ENCODE results near the gene LRRC15. TPM values are rescaled to one million over a fixed set of nuclear protein-coding genes. Genes with fewer than 3 reads are reported as not detected.
A peak's percentile ranks its signal among the peaks of the same experiment; 100 is the strongest.

The LRRC15 gene
- total RNA-seq, 1 experiment from 2014 or later: not detected

DNA sequence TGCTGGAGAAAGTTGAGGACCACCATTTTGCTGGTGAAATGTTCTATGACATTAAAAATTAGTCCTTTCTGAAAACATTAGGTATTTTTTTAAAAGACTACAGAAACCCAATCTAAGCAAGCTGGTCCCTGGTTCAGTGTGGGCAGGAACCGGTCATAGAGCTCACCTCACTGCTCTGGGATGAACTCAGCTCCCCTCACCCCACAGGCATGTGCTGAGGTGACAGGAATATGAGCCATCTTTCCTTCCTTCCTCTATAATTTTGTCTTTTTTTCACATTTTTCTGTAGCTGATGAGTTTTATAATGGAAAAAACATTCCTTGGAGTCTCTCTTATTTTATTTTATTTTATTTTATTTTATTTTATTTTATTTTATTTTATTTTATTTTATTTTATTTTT is 8.2 kb upstream of the LRRC15 start:
- H3F3A ChIP-seq (ENCODE audit: insufficient read depth, low read depth): no peaks in the 10 kb centered on the region
- H4K20me1 ChIP-seq (ENCODE audit: insufficient read depth): no peaks in the 10 kb centered on the region
- ChIA-PET CTCF (interaction anchor here (0.7 kb wide), 1 partner anchor 263 kb away, joined by 3 read pairs; no protein-coding TSS in a partner anchor), POLR2A (ENCODE audit: unreplicated experiment) (no interaction called here)
- no TSS peak for BruUV-seq (replicated peaks)
- H3K9me2 ChIP-seq (ENCODE audit: insufficient read depth): no peaks in the 10 kb centered on the region
- H3K4me2 ChIP-seq: no peak overlapping the region
- H3K9me3 ChIP-seq (ENCODE audit: insufficient read depth, low read depth): no peaks in the 10 kb centered on the region
- intact Hi-C loops (cut with micrococcal nuclease; ENCODE audit: unreplicated experiment): no loop called here
- H2AFZ ChIP-seq: no peak overlapping the region
- TF ChIP-seq CTCF (conservative IDR thresholded peaks at IDR 0.05) (no peak), EZH2 (IDR thresholded peaks at IDR 0.05; ENCODE audit: low read depth) (no peak)
- H3K27ac ChIP-seq: no peak overlapping the region
- H3K36me3 ChIP-seq (ENCODE audit: low read depth): no peaks in the 10 kb centered on the region
- peaks cover 29% of the 10 kb centered on the region for H3K27me3 ChIP-seq (ENCODE audit: insufficient read depth, low read depth)
- no peak overlapping the region for H3K4me3 ChIP-seq
- H3K79me2 ChIP-seq (ENCODE audit: low read depth): no peaks in the 10 kb centered on the region
- no peak for DNase-seq
- no peaks in the 10 kb centered on the region for H3K4me1 ChIP-seq (replicated peaks; ENCODE audit: insufficient read depth)

GRCh38 chr3:194376241-194376560 is 6.7 kb upstream of the LRRC15 start:
- CTCF ChIA-PET: no interaction called here
- no peaks in the 10 kb centered on the region for H3F3A ChIP-seq (ENCODE audit: insufficient read depth, low read depth)
- no peaks in the 10 kb centered on the region for H3K9me2 ChIP-seq (ENCODE audit: insufficient read depth)
- no peak overlapping the region for H3K27ac ChIP-seq
- H3K4me1 ChIP-seq (replicated peaks; ENCODE audit: insufficient read depth): no peaks in the 10 kb centered on the region
- no peaks in the 10 kb centered on the region for H3K9me3 ChIP-seq (ENCODE audit: insufficient read depth, low read depth)
- no peak overlapping the region for H3K4me3 ChIP-seq
- no peaks in the 10 kb centered on the region for H4K20me1 ChIP-seq (ENCODE audit: insufficient read depth)
- H3K27me3 ChIP-seq (ENCODE audit: insufficient read depth, low read depth): peaks cover 29% of the 10 kb centered on the region
- TF ChIP-seq CTCF (conservative IDR thresholded peaks at IDR 0.05): no peak
- no peak for TF ChIP-seq EZH2 (IDR thresholded peaks at IDR 0.05; ENCODE audit: low read depth)
- no peak overlapping the region for H3K4me2 ChIP-seq
- no peak overlapping the region for H2AFZ ChIP-seq
- no peaks in the 10 kb centered on the region for H3K79me2 ChIP-seq (ENCODE audit: low read depth)
- POLR2A ChIA-PET (ENCODE audit: unreplicated experiment): no interaction called here
- DNase-seq: no peak
- intact Hi-C loops (cut with micrococcal nuclease; ENCODE audit: unreplicated experiment): no loop called here
- no TSS peak for BruUV-seq (replicated peaks)
- no peaks in the 10 kb centered on the region for H3K36me3 ChIP-seq (ENCODE audit: low read depth)

DNA sequence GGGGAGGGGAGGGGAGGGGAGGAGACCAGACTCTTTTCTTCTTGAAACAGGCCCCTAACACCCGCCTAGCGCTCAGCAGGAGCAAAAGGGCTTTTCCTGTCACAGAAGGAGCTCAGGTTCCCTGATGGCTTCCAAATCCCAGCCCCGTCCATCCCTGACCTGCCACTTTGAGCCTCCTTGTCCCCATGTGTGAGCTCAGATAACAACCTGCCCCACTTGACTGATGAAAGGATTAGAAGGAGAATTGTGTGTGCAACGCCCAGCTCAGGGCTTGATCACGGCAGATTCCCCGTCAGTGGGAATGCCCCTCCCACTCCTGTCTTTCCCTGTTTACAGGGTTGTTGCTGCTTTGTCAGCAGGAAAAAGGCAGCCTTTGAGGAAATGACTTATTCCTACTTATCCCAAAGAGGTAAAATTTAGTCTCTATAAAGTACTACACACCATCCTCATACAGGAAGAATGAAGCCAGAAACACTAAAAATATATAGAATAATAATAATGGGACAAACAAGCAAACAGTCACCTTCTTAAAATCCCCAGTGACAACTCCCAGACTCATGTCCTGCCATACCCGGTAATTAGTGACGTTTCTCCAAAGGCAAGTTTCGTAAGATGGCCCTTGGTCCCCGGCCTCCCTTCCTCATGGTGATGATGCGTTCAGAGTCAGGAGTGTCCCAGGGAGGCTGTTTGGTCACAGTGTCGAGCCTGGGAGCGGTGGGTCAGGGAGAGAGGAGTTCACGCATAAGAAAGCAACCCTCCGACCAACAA is 6.1 kb upstream of the LRRC15 start:
- Histone ChIP-seq H3K27ac (no peak overlapping the region), H3K4me1 (replicated peaks; ENCODE audit: insufficient read depth) (no peaks in the 10 kb centered on the region), H4K20me1 (ENCODE audit: insufficient read depth) (no peaks in the 10 kb centered on the region), H3K27me3 (ENCODE audit: insufficient read depth, low read depth) (peaks cover 31% of the 10 kb centered on the region), H2AFZ (no peak overlapping the region), H3K79me2 (ENCODE audit: low read depth) (no peaks in the 10 kb centered on the region), H3K4me2 (peak overlapping the region; percentile 21; the same call in 1 of the 2 replicates), H3K4me3 (no peak overlapping the region), H3K9me2 (ENCODE audit: insufficient read depth) (no peaks in the 10 kb centered on the region), H3K9me3 (ENCODE audit: insufficient read depth, low read depth) (no peaks in the 10 kb centered on the region), H3K36me3 (ENCODE audit: low read depth) (no peaks in the 10 kb centered on the region), H3F3A (ENCODE audit: insufficient read depth, low read depth) (no peaks in the 10 kb centered on the region; the same call in 1 of the 2 replicates)
- CTCF ChIA-PET: no interaction called here
- POLR2A ChIA-PET (ENCODE audit: unreplicated experiment): no interaction called here
- DNase-seq: no peak
- no peak for TF ChIP-seq EZH2 (IDR thresholded peaks at IDR 0.05; ENCODE audit: low read depth)
- no peak for TF ChIP-seq CTCF (conservative IDR thresholded peaks at IDR 0.05)
- no TSS peak for BruUV-seq (replicated peaks)
- intact Hi-C loops (cut with micrococcal nuclease; ENCODE audit: unreplicated experiment): no loop called here

Data from PC-9 (cell line).